Neutrophil (primary cell): ENCODE results near the gene EIF4A3.
"Not testable (repeated sequence)": the region's sequence is repeated elsewhere in the genome, so short reads cannot be mapped to it uniquely, and the experiment has no call there.

Source experiments
- H3K27ac ChIP-seq: fragments of 200-600 bp; sonication (generic); 2 replicates; pipeline ENCODE4 v1.5.1; 2016; ENCODE audit warnings: mild to moderate bottlenecking, moderate library complexity
- H3K27me3 ChIP-seq: fragments of 200-600 bp; sonication (generic); 2 replicates; pipeline ENCODE4 v1.6.0; 2016; ENCODE audit warnings: mild to moderate bottlenecking
- H3K36me3 ChIP-seq: fragments of 200-600 bp; sonication (generic); 2 replicates; pipeline ENCODE4 v1.5.1; 2017
- H3K4me1 ChIP-seq, 2 experiments: fragments of 200-600 bp in 1 of 2; sonication (generic) in 1 of 2; 1 replicate in 1 of 2; 2 replicates in 1 of 2; pipeline versions ENCODE4 v1.5.1 to v1.6.1; 2013 to 2016; ENCODE audit warnings: low read depth in 1 of 2, low read length in 1 of 2, mild to moderate bottlenecking in 1 of 2, moderate library complexity in 1 of 2; ENCODE audit not compliant: control insufficient read depth in 1 of 2, insufficient read depth in 1 of 2
- H3K4me3 ChIP-seq, 2 experiments: fragments of 200-600 bp in 1 of 2; sonication (generic) in 1 of 2; 1 replicate in 1 of 2; 2 replicates in 1 of 2; pipeline ENCODE4 v1.5.1; 2013 to 2016; ENCODE audit warnings: low read depth in 1 of 2, low read length in 1 of 2, mild to moderate bottlenecking in 1 of 2, moderate library complexity in 1 of 2
- H3K9me3 ChIP-seq: fragments of 200-600 bp; sonication (generic); 2 replicates; pipeline ENCODE4 v1.5.1; 2016
- CTCF ChIP-seq: fragments of 200-600 bp; sonication (generic); IDR thresholded peaks from 2 replicates; pipeline ENCODE4 v1.5.1; 2016; ENCODE audit warnings: antibody characterized with exemption

Gene EIF4A3

GRCh38 chr17:80095038-80095843, 51.7 kb downstream of the EIF4A3 start:
- Histone ChIP-seq H3K27me3 (peaks cover 9% of the 10 kb centered on the region), H3K36me3 (no peaks in the 10 kb centered on the region), H3K27ac (no peak overlapping the region), H3K4me3 (no peak overlapping the region), H3K4me1 (peaks cover 42 to 43% of the 10 kb centered on the region in 2 experiments), H3K9me3 (no peaks in the 10 kb centered on the region)
- TF ChIP-seq CTCF: no peak

DNA sequence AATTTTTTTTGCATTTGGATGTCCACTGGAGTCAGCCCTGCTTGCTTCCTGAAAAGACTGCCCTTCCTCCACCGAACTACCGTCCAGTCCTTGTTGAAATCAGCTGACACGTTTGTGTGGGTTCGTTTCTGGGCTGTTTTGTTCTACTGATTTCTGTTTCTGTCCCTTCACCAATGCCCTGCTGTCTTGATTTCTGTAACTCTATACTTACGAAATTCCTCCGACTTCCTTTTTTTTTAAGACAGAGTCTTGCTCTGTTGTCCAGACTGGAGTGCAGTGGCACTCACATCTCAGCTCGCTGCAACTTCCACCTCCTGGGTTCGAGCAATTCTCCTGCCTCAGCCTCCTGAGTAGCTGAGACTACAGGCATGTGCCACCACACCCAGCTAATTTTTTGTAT, 54.0 kb downstream of the EIF4A3 start:
- TF ChIP-seq CTCF: peak; percentile 18
- peak overlapping the region; percentile 26 to 37 for H3K4me3 ChIP-seq

DNA sequence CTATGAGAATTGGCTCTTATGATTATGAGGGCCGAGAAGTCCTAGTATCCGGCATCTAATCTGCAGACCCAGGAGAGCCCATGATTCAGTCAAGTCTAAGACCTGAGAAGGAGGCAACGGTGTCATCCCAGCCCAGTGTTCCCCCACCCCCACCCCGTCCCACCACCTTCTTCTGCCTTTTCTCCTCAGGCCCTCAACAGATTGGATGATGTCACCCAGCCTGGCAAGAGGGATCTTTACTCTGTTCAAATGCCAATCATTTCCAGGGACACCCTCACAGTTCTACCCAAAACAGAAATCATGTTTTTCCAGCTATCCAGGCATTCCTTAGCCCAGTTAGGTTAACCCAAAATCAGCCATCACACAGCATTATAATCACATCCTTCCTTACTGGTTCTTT, 55.6 kb downstream of the EIF4A3 start:
- H3K4me3 ChIP-seq: no peak overlapping the region
- H3K4me1 ChIP-seq: peaks cover 40% of the 10 kb centered on the region in 2 experiments
- peak overlapping the region; percentile 94 for H3K27ac ChIP-seq
- H3K27me3 ChIP-seq: peaks cover 22% of the 10 kb centered on the region
- H3K36me3 ChIP-seq: no peaks in the 10 kb centered on the region
- H3K9me3 ChIP-seq: no peaks in the 10 kb centered on the region
- no peak for TF ChIP-seq CTCF

More for the DNA sequence above, 54.0 kb downstream of the EIF4A3 start:
- Histone ChIP-seq H3K9me3 (no peaks in the 10 kb centered on the region), H3K4me1 (peaks cover 40% of the 10 kb centered on the region in 2 experiments), H3K27ac (peak overlapping the region; percentile 94), H3K27me3 (peaks cover 8% of the 10 kb centered on the region), H3K36me3 (no peaks in the 10 kb centered on the region)

DNA sequence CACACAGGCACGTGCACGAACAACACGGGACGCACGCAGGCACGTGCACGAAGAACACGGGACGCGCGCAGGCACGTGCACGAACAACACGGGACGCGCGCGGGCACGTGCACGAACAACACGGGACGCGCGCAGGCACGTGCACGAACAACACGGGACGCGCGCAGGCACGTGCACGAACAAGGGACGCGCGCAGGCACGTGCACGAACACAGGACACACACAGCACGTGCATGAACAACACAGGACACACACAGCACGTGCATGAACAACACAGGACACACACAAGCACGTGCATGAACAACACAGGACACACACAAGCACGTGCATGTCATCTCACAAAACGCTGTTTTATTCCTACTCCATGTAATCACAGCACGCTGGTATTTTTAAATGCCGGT, 56.8 kb downstream of the EIF4A3 start:
- not testable (repeated sequence) for H3K36me3 ChIP-seq, H3K27ac ChIP-seq, H3K9me3 ChIP-seq, H3K4me3 ChIP-seq
- peaks cover 23% of the 10 kb centered on the region for H3K27me3 ChIP-seq
- peaks cover 39 to 40% of the 10 kb centered on the region in 2 experiments for H3K4me1 ChIP-seq

DNA sequence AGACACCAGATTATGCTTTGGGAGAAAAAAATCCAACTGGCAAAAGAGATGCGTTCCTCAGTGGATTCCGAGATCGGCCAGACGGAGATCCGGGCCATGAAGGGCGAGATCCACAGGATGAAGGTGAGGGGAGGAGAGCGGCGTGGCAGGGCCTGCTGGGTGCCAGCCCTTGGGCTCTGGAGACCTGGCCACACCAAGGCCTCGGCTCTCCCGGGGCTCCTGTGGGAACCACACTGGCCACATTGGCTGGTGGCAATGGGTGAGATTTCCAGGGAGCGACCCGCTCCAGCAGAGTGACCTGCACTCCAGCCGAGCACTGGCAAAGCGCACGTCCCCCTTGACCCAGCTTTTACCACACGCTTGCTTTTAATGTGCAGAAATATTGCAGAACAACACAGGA, 57.2 kb downstream of the EIF4A3 start:
- Histone ChIP-seq H3K27me3 (peaks cover 23% of the 10 kb centered on the region), H3K36me3 (no peaks in the 10 kb centered on the region), H3K9me3 (no peaks in the 10 kb centered on the region), H3K4me1 (peaks cover 35 to 37% of the 10 kb centered on the region in 2 experiments), H3K27ac (no peak overlapping the region), H3K4me3 (no peak overlapping the region)
- TF ChIP-seq CTCF: no peak
